ENCODE measurements around the gene SAG.

Gene SAG

GRCh38 chr2:233320470-233320869 is 12.9 kb downstream of the SAG start:
- TF ChIP-seq CTCF (IDR thresholded peaks at IDR 0.05; ENCODE audit: control extremely low read depth, extremely low read depth, low read depth, missing control alignments) = no peak
- POLR2A ChIA-PET = no interaction called here
- DNase-seq (ENCODE audit: extremely low spot score) = no peak
- CTCF ChIA-PET = interaction anchor here (1.1 to 1.8 kb wide), 4 partner anchors 11 to 33 kb away, joined by 4 to 11 read pairs (median 4); no protein-coding TSS in a partner anchor

- DNase-seq (ENCODE audit: extremely low spot score) = no peak
- TF ChIP-seq CTCF (IDR thresholded peaks at IDR 0.05; ENCODE audit: control extremely low read depth, extremely low read depth, low read depth, missing control alignments) = no peak
- POLR2A ChIA-PET = no interaction called here
- CTCF ChIA-PET = interaction anchor here (0.9 to 1.8 kb wide), 5 partner anchors 10 to 98 kb away, joined by 3 to 11 read pairs (median 5); no protein-coding TSS in a partner anchor
These were observed 13.6 kb downstream of the SAG start for GRCh38 chr2:233321166-233321565.

GRCh38 chr2:233323851-233324250 is 16.2 kb downstream of the SAG start:
- no peak for DNase-seq (ENCODE audit: extremely low spot score)
- no peak for TF ChIP-seq CTCF (IDR thresholded peaks at IDR 0.05; ENCODE audit: control extremely low read depth, extremely low read depth, low read depth, missing control alignments)
- ChIA-PET CTCF (no interaction called here), POLR2A (no interaction called here)

- no peak for DNase-seq (ENCODE audit: extremely low spot score)
- CTCF ChIA-PET = interaction anchor here (1.2 kb wide), 1 partner anchor 8 kb away, joined by 4 read pairs; no protein-coding TSS in a partner anchor
- POLR2A ChIA-PET = interaction anchor here (0.7 kb wide), 1 partner anchor 59 kb away, joined by 3 read pairs; no protein-coding TSS in a partner anchor
- no peak for TF ChIP-seq CTCF (IDR thresholded peaks at IDR 0.05; ENCODE audit: control extremely low read depth, extremely low read depth, low read depth, missing control alignments)
These were observed 17.6 kb downstream of the SAG start for GRCh38 chr2:233325256-233325655.

GRCh38 chr2:233325814-233326213 is 18.2 kb downstream of the SAG start:
- DNase-seq (ENCODE audit: extremely low spot score) = no peak
- TF ChIP-seq CTCF (IDR thresholded peaks at IDR 0.05; ENCODE audit: control extremely low read depth, extremely low read depth, low read depth, missing control alignments) = no peak
- POLR2A ChIA-PET = interaction anchor here (0.7 kb wide), 1 partner anchor 60 kb away, joined by 3 read pairs; no protein-coding TSS in a partner anchor
- CTCF ChIA-PET = interaction anchor here (1.2 kb wide), 1 partner anchor 9 kb away, joined by 4 read pairs; no protein-coding TSS in a partner anchor

- POLR2A ChIA-PET = no interaction called here
- TF ChIP-seq CTCF (IDR thresholded peaks at IDR 0.05; ENCODE audit: control extremely low read depth, extremely low read depth, low read depth, missing control alignments) = no peak
- DNase-seq (ENCODE audit: extremely low spot score) = no peak
- CTCF ChIA-PET = interaction anchor here (1.2 kb wide), 1 partner anchor 9 kb away, joined by 4 read pairs; no protein-coding TSS in a partner anchor
These were observed 18.9 kb downstream of the SAG start for GRCh38 chr2:233326500-233326899.

Data from GM10248 (cell line).